Breast epithelium (tissue), 3 donors: Measurements from ENCODE around the gene PRKCE.

Experiments
- POLR2AphosphoS5 ChIP-seq, 3 donors: sonication (generic); formaldehyde crosslinking; IDR thresholded peaks; one replicate each; pipeline ENCODE4 v1.6.1; 2017; ENCODE audit warnings: antibody characterized with exemption in 3 of 3
- TF ChIP-seq, protein P1 (sequence below), 3 donors: fragments of 450-650 bp; IDR thresholded peaks; one replicate each; pipeline ENCODE4 v1.5.1; 2016 to 2017; ENCODE audit warnings: antibody characterized with exemption in 3 of 3, mild to moderate bottlenecking in 3 of 3, moderate library complexity in 3 of 3

DNA sequence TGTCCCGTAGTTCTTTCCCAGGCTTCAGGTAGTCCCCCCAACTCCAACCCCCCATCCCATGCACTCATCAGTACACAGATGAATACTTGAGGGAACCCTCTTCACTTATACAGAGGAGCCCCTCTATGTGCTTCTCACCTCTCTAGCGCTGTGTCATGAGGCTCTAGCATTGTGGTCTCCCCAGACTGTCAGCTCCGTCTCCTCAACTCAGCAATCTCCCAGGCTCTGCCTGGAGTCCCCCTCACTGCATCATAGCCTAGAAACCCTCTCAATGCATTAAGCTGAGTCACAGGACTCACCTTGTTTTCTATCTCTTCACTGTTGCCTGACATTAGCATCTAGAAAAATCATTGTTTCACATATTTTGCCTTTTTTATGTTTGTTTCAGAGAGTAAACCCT, 20.2 kb upstream of the PRKCE start:
- no peak for TF ChIP-seq POLR2AphosphoS5 (IDR thresholded peaks at IDR 0.05)
- TF ChIP-seq, protein P1, sequence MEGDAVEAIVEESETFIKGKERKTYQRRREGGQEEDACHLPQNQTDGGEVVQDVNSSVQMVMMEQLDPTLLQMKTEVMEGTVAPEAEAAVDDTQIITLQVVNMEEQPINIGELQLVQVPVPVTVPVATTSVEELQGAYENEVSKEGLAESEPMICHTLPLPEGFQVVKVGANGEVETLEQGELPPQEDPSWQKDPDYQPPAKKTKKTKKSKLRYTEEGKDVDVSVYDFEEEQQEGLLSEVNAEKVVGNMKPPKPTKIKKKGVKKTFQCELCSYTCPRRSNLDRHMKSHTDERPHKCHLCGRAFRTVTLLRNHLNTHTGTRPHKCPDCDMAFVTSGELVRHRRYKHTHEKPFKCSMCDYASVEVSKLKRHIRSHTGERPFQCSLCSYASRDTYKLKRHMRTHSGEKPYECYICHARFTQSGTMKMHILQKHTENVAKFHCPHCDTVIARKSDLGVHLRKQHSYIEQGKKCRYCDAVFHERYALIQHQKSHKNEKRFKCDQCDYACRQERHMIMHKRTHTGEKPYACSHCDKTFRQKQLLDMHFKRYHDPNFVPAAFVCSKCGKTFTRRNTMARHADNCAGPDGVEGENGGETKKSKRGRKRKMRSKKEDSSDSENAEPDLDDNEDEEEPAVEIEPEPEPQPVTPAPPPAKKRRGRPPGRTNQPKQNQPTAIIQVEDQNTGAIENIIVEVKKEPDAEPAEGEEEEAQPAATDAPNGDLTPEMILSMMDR (IDR thresholded peaks at IDR 0.05), result no peak
